Central memory CD4-positive, alpha-beta T cell (primary cell): ENCODE results near the gene PRPSAP1.
"Not testable (repeated sequence)": the region's sequence is repeated elsewhere in the genome, so short reads cannot be mapped to it uniquely, and the experiment has no call there.

Experiments used
- DNase-seq: peaks from one replicate; pipeline ENCODE4 v3.0.0; 2022

PRPSAP1 gene

GRCh38 chr17:76276461-76277299 lies 77.0 kb downstream of the PRPSAP1 start:
- no peak for DNase-seq

- no peak for DNase-seq
These were observed 77.7 kb downstream of the PRPSAP1 start for GRCh38 chr17:76276069-76276431.

GRCh38 chr17:76275382-76276068 lies 78.2 kb downstream of the PRPSAP1 start:
- DNase-seq: no peak

- no peak for DNase-seq
These were observed 79.4 kb downstream of the PRPSAP1 start for GRCh38 chr17:76274112-76274956.

- no peak for DNase-seq
These were observed 80.1 kb downstream of the PRPSAP1 start for GRCh38 chr17:76273445-76274111.

- no peak for DNase-seq
These were observed 80.9 kb downstream of the PRPSAP1 start for GRCh38 chr17:76272541-76273444.

GRCh38 chr17:76271669-76272540 lies 81.8 kb downstream of the PRPSAP1 start:
- peak; percentile 56 for DNase-seq

GRCh38 chr17:76270770-76271668 lies 82.7 kb downstream of the PRPSAP1 start:
- no peak for DNase-seq

- DNase-seq: no peak
These were observed 83.6 kb downstream of the PRPSAP1 start for GRCh38 chr17:76270127-76270592.

GRCh38 chr17:76268991-76269981 lies 84.4 kb downstream of the PRPSAP1 start:
- no peak for DNase-seq

GRCh38 chr17:76268015-76268749 lies 85.5 kb downstream of the PRPSAP1 start:
- DNase-seq: peak; percentile 72

GRCh38 chr17:76267581-76268001 lies 86.1 kb downstream of the PRPSAP1 start:
- DNase-seq: not testable (repeated sequence)

- no peak for DNase-seq
These were observed 86.6 kb downstream of the PRPSAP1 start for GRCh38 chr17:76267051-76267576.

GRCh38 chr17:76266244-76266938 lies 87.3 kb downstream of the PRPSAP1 start:
- no peak for DNase-seq

- peak; percentile 69 for DNase-seq
These were observed 88.0 kb downstream of the PRPSAP1 start for GRCh38 chr17:76265624-76266243.
